Measurements from ENCODE around the gene SLC13A3. TPM values are rescaled to one million over a fixed set of nuclear protein-coding genes. Genes with fewer than 3 reads are reported as not detected.

Gene SLC13A3
- total and polyA plus RNA-seq, 8 donors: 2.4 to 10.4 (median 8.8) TPM

DNA sequence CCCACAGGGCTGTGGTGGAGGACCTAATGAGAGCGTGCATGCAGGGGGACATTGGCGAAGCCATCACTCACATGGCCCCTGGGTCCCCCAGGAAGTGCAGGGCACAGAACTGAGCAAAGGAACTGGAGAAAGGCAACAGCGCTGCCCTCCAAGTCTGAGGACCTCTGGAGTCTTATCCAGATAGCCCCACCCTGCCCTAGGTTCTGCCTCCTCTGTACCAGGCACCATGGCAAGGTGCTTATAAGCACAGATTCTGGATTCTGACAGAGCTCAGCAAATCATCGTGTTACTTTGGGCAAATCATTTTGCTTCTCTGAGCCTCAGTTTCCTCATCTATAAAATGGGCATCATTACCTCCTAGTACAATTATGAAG lies 44.5 kb downstream of the SLC13A3 start:
- no peaks in the 10 kb centered on the region for H3K9me3 ChIP-seq
- DNase-seq (no peak), ATAC-seq (no peak)
- intact Hi-C loops (cut with DNase I): no loop called here
- H3K4me3 ChIP-seq: no peak overlapping the region
- H3K27ac ChIP-seq: no peak overlapping the region
- H3K27me3 ChIP-seq: no peaks in the 10 kb centered on the region
- H3K4me1 ChIP-seq: no peaks in the 10 kb centered on the region
- TF ChIP-seq, protein P1, sequence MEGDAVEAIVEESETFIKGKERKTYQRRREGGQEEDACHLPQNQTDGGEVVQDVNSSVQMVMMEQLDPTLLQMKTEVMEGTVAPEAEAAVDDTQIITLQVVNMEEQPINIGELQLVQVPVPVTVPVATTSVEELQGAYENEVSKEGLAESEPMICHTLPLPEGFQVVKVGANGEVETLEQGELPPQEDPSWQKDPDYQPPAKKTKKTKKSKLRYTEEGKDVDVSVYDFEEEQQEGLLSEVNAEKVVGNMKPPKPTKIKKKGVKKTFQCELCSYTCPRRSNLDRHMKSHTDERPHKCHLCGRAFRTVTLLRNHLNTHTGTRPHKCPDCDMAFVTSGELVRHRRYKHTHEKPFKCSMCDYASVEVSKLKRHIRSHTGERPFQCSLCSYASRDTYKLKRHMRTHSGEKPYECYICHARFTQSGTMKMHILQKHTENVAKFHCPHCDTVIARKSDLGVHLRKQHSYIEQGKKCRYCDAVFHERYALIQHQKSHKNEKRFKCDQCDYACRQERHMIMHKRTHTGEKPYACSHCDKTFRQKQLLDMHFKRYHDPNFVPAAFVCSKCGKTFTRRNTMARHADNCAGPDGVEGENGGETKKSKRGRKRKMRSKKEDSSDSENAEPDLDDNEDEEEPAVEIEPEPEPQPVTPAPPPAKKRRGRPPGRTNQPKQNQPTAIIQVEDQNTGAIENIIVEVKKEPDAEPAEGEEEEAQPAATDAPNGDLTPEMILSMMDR (IDR thresholded peaks at IDR 0.05): no peak
- H3K36me3 ChIP-seq: no peaks in the 10 kb centered on the region

DNA sequence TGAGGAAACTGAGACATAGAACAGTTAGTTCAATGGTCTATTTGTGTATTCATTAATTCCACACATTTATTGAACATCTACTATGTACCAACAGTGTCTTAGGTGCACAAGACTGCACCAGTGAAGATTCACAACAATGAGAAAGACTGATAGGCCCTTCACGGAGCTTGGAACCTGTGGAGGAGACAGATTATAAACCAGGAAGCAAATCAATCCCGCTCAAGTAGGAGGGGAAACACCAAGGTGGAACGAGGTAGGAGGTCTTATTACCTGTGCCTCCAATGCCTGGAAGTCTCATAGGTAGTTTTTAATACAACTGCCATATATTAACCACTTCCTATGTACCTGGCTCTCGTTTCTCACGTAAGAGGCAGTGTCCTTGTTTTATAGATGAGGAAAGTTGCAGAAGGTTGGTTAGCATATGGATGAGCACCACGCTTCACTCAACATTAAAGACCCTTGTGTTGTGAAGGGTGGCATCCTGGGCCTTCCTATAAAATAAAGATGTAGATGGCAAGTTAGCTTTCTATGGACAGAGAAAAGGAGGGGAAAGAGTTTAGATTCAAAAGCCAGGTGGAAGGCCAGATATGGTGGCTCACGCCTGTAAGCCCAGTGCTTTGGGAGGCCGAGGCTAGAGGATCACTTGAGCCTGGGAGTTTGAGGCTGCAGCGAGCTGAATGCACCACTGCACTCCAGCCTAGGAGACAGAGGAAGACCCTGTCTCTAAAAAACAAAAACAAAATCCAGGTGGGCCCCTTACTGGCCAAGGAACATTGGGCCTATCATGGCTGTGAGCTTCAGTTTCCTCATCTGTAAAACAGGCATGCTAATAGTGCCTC lies 45.1 kb downstream of the SLC13A3 start:
- H3K4me3 ChIP-seq: no peak overlapping the region
- H3K27ac ChIP-seq: no peak overlapping the region
- no peaks in the 10 kb centered on the region for H3K27me3 ChIP-seq
- H3K36me3 ChIP-seq: no peaks in the 10 kb centered on the region
- TF ChIP-seq, protein P1 (IDR thresholded peaks at IDR 0.05): no peak
- H3K4me1 ChIP-seq: no peaks in the 10 kb centered on the region
- no peak for DNase-seq
- H3K9me3 ChIP-seq: no peaks in the 10 kb centered on the region
- intact Hi-C loops (cut with DNase I): no loop called here
- no peak for ATAC-seq

DNA sequence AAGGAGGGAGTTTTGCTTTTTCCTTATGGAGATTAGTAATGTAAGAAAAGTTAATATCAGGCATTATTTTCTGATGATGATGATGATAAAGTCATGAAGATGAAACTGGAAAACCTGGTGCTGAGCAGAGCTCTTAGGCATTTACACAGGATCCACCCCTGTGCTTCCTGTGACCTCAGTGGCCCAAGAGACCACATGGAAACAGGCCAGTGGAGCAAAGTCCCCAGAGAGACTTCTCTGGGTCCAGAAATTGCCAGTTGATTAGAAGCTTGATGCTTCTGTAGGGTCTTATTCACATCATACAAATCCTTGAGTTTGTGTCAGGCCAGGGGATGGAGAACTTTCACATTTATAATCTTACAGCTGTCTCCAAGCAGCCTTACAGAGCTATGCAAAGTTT lies 46.1 kb downstream of the SLC13A3 start:
- ATAC-seq: no peak

DNA sequence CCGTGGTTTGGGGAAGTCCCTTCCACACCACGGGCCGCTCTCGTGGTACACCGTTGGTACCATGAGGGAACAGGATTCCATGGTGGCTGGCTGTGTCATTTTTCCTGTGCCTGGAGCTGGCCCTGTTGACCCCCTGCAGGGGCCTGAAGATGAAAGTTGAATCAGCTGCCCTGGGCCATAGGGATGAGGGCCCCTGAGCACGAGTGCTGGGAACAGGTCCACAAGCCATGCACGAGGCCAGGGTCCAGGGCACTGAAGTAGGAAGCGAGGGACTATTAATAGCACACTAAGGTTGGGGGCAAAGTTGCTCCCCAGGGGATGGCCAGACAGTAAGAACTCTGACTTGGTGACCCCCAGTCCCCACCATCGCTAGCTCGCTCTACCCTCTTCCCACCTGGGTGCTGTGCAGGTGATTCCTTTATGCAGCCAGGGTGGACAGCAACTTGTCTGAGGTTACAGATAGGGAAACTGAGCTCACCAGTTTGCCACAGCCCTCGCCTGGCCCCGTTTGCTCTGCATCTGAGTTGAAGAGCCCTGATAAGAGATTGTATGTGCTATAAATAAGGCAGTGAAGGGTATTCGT lies 46.6 kb downstream of the SLC13A3 start:
- intact Hi-C loops (cut with DNase I): no loop called here
- ATAC-seq (no peak), DNase-seq (no peak)
- Histone ChIP-seq H3K27me3 (no peaks in the 10 kb centered on the region), H3K4me1 (no peaks in the 10 kb centered on the region), H3K4me3 (no peak overlapping the region), H3K9me3 (no peaks in the 10 kb centered on the region), H3K27ac (no peak overlapping the region), H3K36me3 (no peaks in the 10 kb centered on the region)
- TF ChIP-seq, protein P1 (IDR thresholded peaks at IDR 0.05): no peak

More for the DNA sequence above, 46.1 kb downstream of the SLC13A3 start:
- no peaks in the 10 kb centered on the region for H3K4me1 ChIP-seq
- TF ChIP-seq, protein P1 (IDR thresholded peaks at IDR 0.05): no peak
- H3K9me3 ChIP-seq: no peaks in the 10 kb centered on the region
- no peak overlapping the region for H3K4me3 ChIP-seq
- no peaks in the 10 kb centered on the region for H3K27me3 ChIP-seq
- H3K36me3 ChIP-seq: no peaks in the 10 kb centered on the region
- H3K27ac ChIP-seq: no peak overlapping the region
- intact Hi-C loops (cut with DNase I): no loop called here
- no peak for DNase-seq

DNA sequence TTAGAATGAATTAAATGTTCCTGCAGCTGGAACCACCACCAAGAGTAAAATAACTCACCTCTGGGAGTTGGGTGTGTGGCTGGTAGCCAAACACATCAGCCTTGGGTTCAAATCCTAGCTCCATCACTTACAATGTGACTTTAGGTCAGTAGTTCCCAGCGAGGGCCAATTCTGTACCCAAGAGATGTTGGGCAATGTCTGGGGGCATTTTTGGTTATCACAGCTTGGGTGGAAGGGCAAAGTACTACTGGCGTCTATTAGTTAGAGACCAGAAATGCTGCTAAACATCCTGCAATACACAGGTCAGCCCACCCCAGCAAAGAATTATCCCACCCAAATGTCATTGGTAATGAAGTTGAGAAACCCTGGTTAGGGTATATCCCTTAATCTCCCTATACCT lies 48.8 kb downstream of the SLC13A3 start:
- TF ChIP-seq, protein P1 (IDR thresholded peaks at IDR 0.05): no peak
- DNase-seq: no peak
- no peaks in the 10 kb centered on the region for H3K9me3 ChIP-seq
- no peak overlapping the region for H3K4me3 ChIP-seq
- no peaks in the 10 kb centered on the region for H3K27me3 ChIP-seq
- no peaks in the 10 kb centered on the region for H3K4me1 ChIP-seq
- no peaks in the 10 kb centered on the region for H3K36me3 ChIP-seq
- no peak overlapping the region for H3K27ac ChIP-seq
- no peak for ATAC-seq
- intact Hi-C loops (cut with DNase I): no loop called here
